GM21390 (cell line): Measurements from ENCODE around the gene PDS5A.
"Not testable (repeated sequence)": the region's sequence is repeated elsewhere in the genome, so short reads cannot be mapped to it uniquely, and the experiment has no call there.

ENCODE experiments used
- ATAC-seq: cut with Tn5 transposase; IDR thresholded peaks from one replicate; pipeline ENCODE4 v1.9.1; 2021; ENCODE audit not compliant: unreplicated experiment

The PDS5A gene

GRCh38 chr4:39838431-39838830 lies 139.3 kb downstream of the PDS5A start:
- not testable (repeated sequence) for ATAC-seq

GRCh38 chr4:39834269-39834668 lies 143.4 kb downstream of the PDS5A start:
- ATAC-seq = no peak

- ATAC-seq = no peak
These were observed 151.9 kb downstream of the PDS5A start for GRCh38 chr4:39825741-39826231.

GRCh38 chr4:39825090-39825489 lies 152.6 kb downstream of the PDS5A start:
- ATAC-seq = no peak

GRCh38 chr4:39823191-39823590 lies 154.5 kb downstream of the PDS5A start:
- no peak for ATAC-seq

- ATAC-seq = no peak
These were observed 155.0 kb downstream of the PDS5A start for GRCh38 chr4:39822662-39823061.

- ATAC-seq = no peak
These were observed 155.8 kb downstream of the PDS5A start for GRCh38 chr4:39821951-39822350.

GRCh38 chr4:39820186-39820585 lies 157.5 kb downstream of the PDS5A start:
- ATAC-seq = no peak

- no peak for ATAC-seq
These were observed 159.1 kb downstream of the PDS5A start for GRCh38 chr4:39818646-39819045.

- ATAC-seq = no peak
These were observed 163.1 kb downstream of the PDS5A start for GRCh38 chr4:39814403-39815185.

GRCh38 chr4:39813761-39814160 lies 163.9 kb downstream of the PDS5A start:
- not testable (repeated sequence) for ATAC-seq

GRCh38 chr4:39813033-39813432 lies 164.7 kb downstream of the PDS5A start:
- not testable (repeated sequence) for ATAC-seq

GRCh38 chr4:39812500-39812899 lies 165.2 kb downstream of the PDS5A start:
- ATAC-seq = no peak

- ATAC-seq = no peak
These were observed 169.4 kb downstream of the PDS5A start for GRCh38 chr4:39808231-39808749.

- no peak for ATAC-seq
These were observed 175.7 kb downstream of the PDS5A start for GRCh38 chr4:39802005-39802404.

- not testable (repeated sequence) for ATAC-seq
These were observed 184.7 kb downstream of the PDS5A start for GRCh38 chr4:39792976-39793375.

- no peak for ATAC-seq
These were observed 185.2 kb downstream of the PDS5A start for GRCh38 chr4:39792529-39792928.

GRCh38 chr4:39792128-39792527 lies 185.6 kb downstream of the PDS5A start:
- no peak for ATAC-seq

GRCh38 chr4:39786838-39787237 lies 190.9 kb downstream of the PDS5A start:
- ATAC-seq = no peak

- no peak for ATAC-seq
These were observed 192.6 kb downstream of the PDS5A start for GRCh38 chr4:39785083-39785482.

GRCh38 chr4:39781988-39782387 lies 195.7 kb downstream of the PDS5A start:
- not testable (repeated sequence) for ATAC-seq
